ENCODE results near the gene ABCD3. TPM values are rescaled to one million over a fixed set of nuclear protein-coding genes. Genes with fewer than 3 reads are reported as not detected.
A peak's percentile ranks its signal among the peaks of the same experiment; 100 is the strongest.

ABCD3 gene
- total and polyA plus RNA-seq, 2 donors (not counting 1 experiment from before 2014, with no cell fraction given): 26.4 to 34.0 TPM

DNA sequence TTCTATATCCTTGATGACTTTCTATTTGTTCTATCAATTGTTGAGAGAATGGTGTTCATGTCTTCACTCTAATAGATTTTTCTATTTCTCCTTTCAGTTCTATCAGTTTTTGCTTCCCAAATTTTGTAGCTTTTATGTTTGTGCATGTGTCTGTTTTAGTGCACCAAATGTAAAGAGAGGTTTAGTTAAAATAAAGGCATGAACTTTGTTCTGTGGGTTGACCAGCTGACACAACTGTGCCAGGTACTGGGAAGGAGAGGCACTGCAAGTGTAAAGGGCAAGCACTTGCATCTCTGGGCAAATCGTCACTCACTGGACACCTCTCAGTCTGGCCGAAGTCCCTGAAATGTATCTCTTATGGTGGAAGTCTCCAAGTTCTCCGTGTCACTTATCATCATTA is 38.6 kb upstream of the ABCD3 start:
- Histone ChIP-seq H3K9ac (ENCODE audit: insufficient read depth, low read length) (no peak overlapping the region), H4K20me1 (ENCODE audit: control insufficient read depth, extremely low read depth, insufficient read depth, low read length) (no peaks in the 10 kb centered on the region), H2AFZ (ENCODE audit: low read length) (no peak overlapping the region), H3K4me3 (replicated peaks in 1 of 4; ENCODE audit: control extremely low read depth in 1 of 4, insufficient read depth in 1 of 4, low read depth in 3 of 4, low read length in 4 of 4) (no peak overlapping the region), H3K27ac (ENCODE audit: insufficient read depth, low read length) (no peak overlapping the region), H3K4me2 (ENCODE audit: extremely low read depth, insufficient read depth, low read length) (no peak overlapping the region), H3K36me3 (ENCODE audit: control insufficient read depth, insufficient read depth, low read length) (no peaks in the 10 kb centered on the region), H3K9me3 (ENCODE audit: control insufficient read depth, insufficient read depth, low read depth, low read length) (no peaks in the 10 kb centered on the region), H3K79me2 (ENCODE audit: control insufficient read depth, insufficient read depth, low read length) (no peaks in the 10 kb centered on the region), H3K4me1 (ENCODE audit: control insufficient read depth, extremely low read depth, insufficient read depth, low read length) (no peaks in the 10 kb centered on the region), H3K27me3 (ENCODE audit: control insufficient read depth, insufficient read depth, low read length) (peaks cover under 1% of the 10 kb centered on the region)
- TF ChIP-seq, protein P1, sequence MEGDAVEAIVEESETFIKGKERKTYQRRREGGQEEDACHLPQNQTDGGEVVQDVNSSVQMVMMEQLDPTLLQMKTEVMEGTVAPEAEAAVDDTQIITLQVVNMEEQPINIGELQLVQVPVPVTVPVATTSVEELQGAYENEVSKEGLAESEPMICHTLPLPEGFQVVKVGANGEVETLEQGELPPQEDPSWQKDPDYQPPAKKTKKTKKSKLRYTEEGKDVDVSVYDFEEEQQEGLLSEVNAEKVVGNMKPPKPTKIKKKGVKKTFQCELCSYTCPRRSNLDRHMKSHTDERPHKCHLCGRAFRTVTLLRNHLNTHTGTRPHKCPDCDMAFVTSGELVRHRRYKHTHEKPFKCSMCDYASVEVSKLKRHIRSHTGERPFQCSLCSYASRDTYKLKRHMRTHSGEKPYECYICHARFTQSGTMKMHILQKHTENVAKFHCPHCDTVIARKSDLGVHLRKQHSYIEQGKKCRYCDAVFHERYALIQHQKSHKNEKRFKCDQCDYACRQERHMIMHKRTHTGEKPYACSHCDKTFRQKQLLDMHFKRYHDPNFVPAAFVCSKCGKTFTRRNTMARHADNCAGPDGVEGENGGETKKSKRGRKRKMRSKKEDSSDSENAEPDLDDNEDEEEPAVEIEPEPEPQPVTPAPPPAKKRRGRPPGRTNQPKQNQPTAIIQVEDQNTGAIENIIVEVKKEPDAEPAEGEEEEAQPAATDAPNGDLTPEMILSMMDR (conservative IDR thresholded peaks at IDR 0.05 in 1 of 2, IDR thresholded peaks at IDR 0.05 in 1 of 2; ENCODE audit: low read depth in 1 of 2, low read length in 2 of 2): no peak
- DNase-seq (ENCODE audit: low read depth in 2 of 2): no peak

DNA sequence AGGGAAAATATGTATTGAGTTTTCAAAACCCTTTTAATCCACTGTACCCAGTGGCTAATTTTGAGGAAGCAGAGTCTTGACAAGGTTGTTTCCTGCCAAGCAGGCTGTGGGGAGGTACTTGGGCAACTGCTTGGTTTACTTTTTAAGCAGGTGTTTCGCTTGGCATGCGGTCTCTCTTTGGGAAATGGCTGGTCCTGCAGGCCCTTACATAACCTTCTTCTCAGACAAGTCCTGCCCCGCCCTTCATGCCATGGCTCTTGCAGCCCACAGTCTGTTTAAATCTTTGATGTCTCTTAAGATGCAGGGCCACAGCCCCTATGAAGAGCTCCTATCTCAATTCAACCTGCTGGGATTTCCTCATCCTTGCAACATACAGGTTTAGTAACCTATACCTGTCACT is 36.0 kb upstream of the ABCD3 start:
- no peak overlapping the region for H3K9ac ChIP-seq (ENCODE audit: insufficient read depth, low read length)
- H3K79me2 ChIP-seq (ENCODE audit: control insufficient read depth, insufficient read depth, low read length): no peaks in the 10 kb centered on the region
- TF ChIP-seq EZH2 (IDR thresholded peaks at IDR 0.05; ENCODE audit: low read length, missing control alignments): no peak
- TF ChIP-seq, protein P1 (conservative IDR thresholded peaks at IDR 0.05 in 1 of 2, IDR thresholded peaks at IDR 0.05 in 1 of 2; ENCODE audit: low read depth in 1 of 2, low read length in 2 of 2): no peak
- H2AFZ ChIP-seq (ENCODE audit: low read length): no peak overlapping the region
- H4K20me1 ChIP-seq (ENCODE audit: control insufficient read depth, extremely low read depth, insufficient read depth, low read length): no peaks in the 10 kb centered on the region
- no peak overlapping the region for H3K4me3 ChIP-seq (replicated peaks in 1 of 4; ENCODE audit: control extremely low read depth in 1 of 4, insufficient read depth in 1 of 4, low read depth in 3 of 4, low read length in 4 of 4)
- H3K4me2 ChIP-seq (ENCODE audit: extremely low read depth, insufficient read depth, low read length): no peak overlapping the region
- no peaks in the 10 kb centered on the region for H3K9me3 ChIP-seq (ENCODE audit: control insufficient read depth, insufficient read depth, low read depth, low read length)
- H3K27ac ChIP-seq (ENCODE audit: insufficient read depth, low read length): no peak overlapping the region
- no peaks in the 10 kb centered on the region for H3K4me1 ChIP-seq (ENCODE audit: control insufficient read depth, extremely low read depth, insufficient read depth, low read length)
- H3K27me3 ChIP-seq (ENCODE audit: control insufficient read depth, insufficient read depth, low read length): peaks cover 6% of the 10 kb centered on the region
- H3K36me3 ChIP-seq (ENCODE audit: control insufficient read depth, insufficient read depth, low read length): no peaks in the 10 kb centered on the region
- no peak for DNase-seq (ENCODE audit: low read depth in 2 of 2)

DNA sequence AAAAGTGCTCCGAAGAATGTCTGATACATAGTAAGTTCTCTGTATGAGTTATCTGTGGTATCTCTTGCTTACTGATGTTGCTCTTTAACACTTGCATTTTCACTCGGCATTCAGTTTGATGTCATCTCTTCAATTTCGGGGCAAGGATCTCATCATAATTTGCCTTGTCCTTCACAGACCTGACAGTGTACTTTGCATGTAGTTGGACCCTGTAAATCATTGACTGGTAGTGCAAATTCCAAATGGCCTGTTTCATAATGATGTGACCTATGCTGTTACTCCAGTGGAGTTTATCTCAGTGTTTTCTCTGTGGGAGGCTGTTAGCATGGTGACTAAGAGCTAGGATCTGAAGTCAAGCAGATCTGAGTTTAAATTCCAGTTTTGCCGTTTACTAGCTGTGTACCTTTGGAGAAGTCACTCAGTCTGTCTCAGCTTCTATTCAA is 34.2 kb upstream of the ABCD3 start:
- no peak overlapping the region for H3K4me2 ChIP-seq (ENCODE audit: extremely low read depth, insufficient read depth, low read length)
- peaks cover 6% of the 10 kb centered on the region for H3K27me3 ChIP-seq (ENCODE audit: control insufficient read depth, insufficient read depth, low read length)

More for the DNA sequence above, 34.2 kb upstream of the ABCD3 start:
- Histone ChIP-seq H3K9ac (ENCODE audit: insufficient read depth, low read length) (no peak overlapping the region), H4K20me1 (ENCODE audit: control insufficient read depth, extremely low read depth, insufficient read depth, low read length) (no peaks in the 10 kb centered on the region), H3K4me3 (replicated peaks in 1 of 4; ENCODE audit: control extremely low read depth in 1 of 4, insufficient read depth in 1 of 4, low read depth in 3 of 4, low read length in 4 of 4) (no peak overlapping the region), H3K27ac (ENCODE audit: insufficient read depth, low read length) (no peak overlapping the region), H3K36me3 (ENCODE audit: control insufficient read depth, insufficient read depth, low read length) (no peaks in the 10 kb centered on the region), H3K9me3 (ENCODE audit: control insufficient read depth, insufficient read depth, low read depth, low read length) (no peaks in the 10 kb centered on the region), H3K4me1 (ENCODE audit: control insufficient read depth, extremely low read depth, insufficient read depth, low read length) (no peaks in the 10 kb centered on the region), H3K79me2 (ENCODE audit: control insufficient read depth, insufficient read depth, low read length) (no peaks in the 10 kb centered on the region), H2AFZ (ENCODE audit: low read length) (no peak overlapping the region)
- TF ChIP-seq, protein P1 (conservative IDR thresholded peaks at IDR 0.05 in 1 of 2, IDR thresholded peaks at IDR 0.05 in 1 of 2; ENCODE audit: low read depth in 1 of 2, low read length in 2 of 2): no peak
- no peak for TF ChIP-seq EZH2 (IDR thresholded peaks at IDR 0.05; ENCODE audit: low read length, missing control alignments)
- peak; percentile 50 to 71 for DNase-seq (ENCODE audit: low read depth in 2 of 2)

Measured in fibroblast of lung (primary cell).